HCT116 (cell line): ENCODE data around the gene CALN1. TPM values are rescaled to one million over a fixed set of nuclear protein-coding genes. Genes with fewer than 3 reads are reported as not detected.

Experiments used
- ATAC-seq: fragments of 200-7000 bp; cut with Tn5 transposase; 2 replicates; pipeline ENCODE4 v1.9.1; 2020; ENCODE audit warnings: mild to moderate bottlenecking, moderate library complexity
- BruUV-seq: library from RNA; stranded (reverse); fragments of 400-500 nt; replicated peaks from 2 replicates; lab custom pipeline; 2021; lab: Mats Ljungman, UMichigan
- CTCF ChIA-PET: fragments of 300-600 bp; sonication (Branson Sonifier 250); formaldehyde crosslinking; loops from one replicate; lab custom pipeline; 2021; ENCODE audit warnings: antibody characterized with exemption; lab: Charles Lee
- POLR2A ChIA-PET: fragments of 300-600, 350-600 bp; sonication (Branson Sonifier 250); formaldehyde crosslinking; loops from one replicate; lab custom pipeline; 2021; ENCODE audit warnings: antibody characterized with exemption; lab: Charles Lee
- RAD21 ChIA-PET, 2 experiments: fragments of 300-600 bp; sonication (Branson Sonifier 250); formaldehyde crosslinking; loops; one replicate each; lab custom pipeline; 2023; ENCODE audit warnings: low total read pairs in 2 of 2; ENCODE audit not compliant: uncharacterized antibody in 2 of 2, unreplicated experiment in 2 of 2, low non-redundant PET in 1 of 2; lab: Charles Lee
- DNase-seq: peaks from one replicate; pipeline ENCODE4 v3.0.0-alpha.2; 2010; ENCODE audit warnings: low read depth, low spot score
- H2AFZ ChIP-seq: fragments of 200-600 bp; shearing (Covaris generic), sonication (generic); 2 replicates; pipeline ENCODE4 v1.6.1; 2017; ENCODE audit warnings: low read depth, mixed run types, mixed read lengths, antibody characterized with exemption, low read length; ENCODE audit not compliant: poor library complexity, severe bottlenecking
- H3K27ac ChIP-seq: 2 replicates; pipeline ENCODE4 v1.5.1; 2012; ENCODE audit warnings: low read depth, low read length
- H3K27me3 ChIP-seq: fragments of 200-600 bp; sonication (generic); 2 replicates; pipeline ENCODE4 v1.6.1; 2016; ENCODE audit warnings: mixed run types, low read length, mixed read lengths; ENCODE audit not compliant: insufficient read depth
- H3K36me3 ChIP-seq, 2 experiments: fragments of 200-500 bp in 1 of 2; fragments of 200-600 bp in 1 of 2; sonication (Bioruptor generic) in 1 of 2; sonication (generic) in 1 of 2; 2 replicates each; pipeline versions ENCODE4 v1.5.1 to v1.6.1; 2014 to 2016; ENCODE audit warnings: low read length in 2 of 2, inconsistent platforms in 1 of 2, mixed read lengths in 1 of 2, mixed run types in 1 of 2; ENCODE audit not compliant: insufficient read depth in 2 of 2, control insufficient read depth in 1 of 2
- H3K4me1 ChIP-seq, 2 experiments: fragments of 200-600 bp in 1 of 2; sonication (generic) in 1 of 2; 2 replicates each; pipeline versions ENCODE4 v1.5.1 to v1.6.1; 2012 to 2017; ENCODE audit warnings: low read length in 2 of 2, inconsistent platforms in 1 of 2, mild to moderate bottlenecking in 1 of 2, mixed read lengths in 1 of 2, mixed run types in 1 of 2, moderate library complexity in 1 of 2; ENCODE audit not compliant: insufficient read depth in 2 of 2, control insufficient read depth in 1 of 2
- H3K4me2 ChIP-seq: fragments of 200-600 bp; sonication (generic); 2 replicates; pipeline ENCODE4 v1.6.1; 2017; ENCODE audit warnings: mixed run types, low read length, mixed read lengths
- H3K4me3 ChIP-seq, 2 experiments: fragments of 200-600 bp in 1 of 2; sonication (generic) in 1 of 2; replicated peaks in 1 of 2; 2 replicates each; pipeline ENCODE4 v1.5.1; 2011 to 2016; ENCODE audit warnings: low read length in 2 of 2, control low read depth in 1 of 2, low read depth in 1 of 2, mild to moderate bottlenecking in 1 of 2, mixed read lengths in 1 of 2, mixed run types in 1 of 2
- H3K79me2 ChIP-seq: fragments of 200-600 bp; sonication (generic); 2 replicates; pipeline ENCODE4 v1.6.1; 2017; ENCODE audit warnings: mild to moderate bottlenecking, mixed run types, low read length, moderate library complexity, mixed read lengths; ENCODE audit not compliant: insufficient read depth
- H3K9ac ChIP-seq: fragments of 200-600 bp; sonication (generic); 2 replicates; pipeline ENCODE4 v1.6.1; 2016; ENCODE audit warnings: low read length, mixed read lengths
- H3K9me2 ChIP-seq: fragments of 200-600 bp; sonication (generic), shearing (Covaris generic); 2 replicates; pipeline ENCODE4 v1.6.1; 2017; ENCODE audit warnings: mixed run types, mild to moderate bottlenecking, moderate library complexity; ENCODE audit not compliant: insufficient read depth
- H3K9me3 ChIP-seq, 2 experiments: fragments of 200-500 bp in 1 of 2; fragments of 200-600 bp in 1 of 2; sonication (Bioruptor generic) in 1 of 2; sonication (generic) in 1 of 2; 2 replicates each; pipeline ENCODE4 v1.6.1; 2014 to 2017; ENCODE audit warnings: low read length in 2 of 2, mixed read lengths in 2 of 2, inconsistent platforms in 1 of 2, low read depth in 1 of 2, mild to moderate bottlenecking in 1 of 2, mixed run types in 1 of 2, moderate library complexity in 1 of 2; ENCODE audit not compliant: control insufficient read depth in 1 of 2, insufficient read depth in 1 of 2
- H4K20me1 ChIP-seq: fragments of 200-600 bp; sonication (generic), shearing (Covaris generic); 2 replicates; pipeline ENCODE4 v1.6.1; 2017; ENCODE audit warnings: mixed run types, mild to moderate bottlenecking, moderate library complexity; ENCODE audit not compliant: insufficient read depth
- ATF3 ChIP-seq: IDR thresholded peaks from 2 replicates; pipeline ENCODE4 v1.6.1; 2012
- CBX3 ChIP-seq: IDR thresholded peaks from 2 replicates; pipeline ENCODE4 v1.6.1; 2012; ENCODE audit warnings: low read depth
- CTCF ChIP-seq, 3 experiments: fragments of 200-600 bp in 1 of 3; sonication (generic) in 1 of 3; IDR thresholded peaks in 2 of 3; conservative IDR thresholded peaks in 1 of 3; 2 replicates each; pipeline ENCODE4 v1.5.1; 2012 to 2017; ENCODE audit warnings: low read depth in 2 of 3, low read length in 2 of 3, antibody characterized with exemption in 1 of 3, borderline replicate concordance in 1 of 3, control low read depth in 1 of 3, mild to moderate bottlenecking in 1 of 3, mixed read lengths in 1 of 3, mixed run types in 1 of 3, moderate library complexity in 1 of 3; ENCODE audit not compliant: insufficient read depth in 1 of 3
- EGR1 ChIP-seq: IDR thresholded peaks from 2 replicates; pipeline ENCODE4 v1.6.1; 2012; ENCODE audit warnings: low read depth
- ELF1 ChIP-seq: IDR thresholded peaks from 2 replicates; pipeline ENCODE4 v1.6.1; 2012; ENCODE audit warnings: low read depth, borderline replicate concordance
- EZH2 ChIP-seq: fragments of 200-600 bp; sonication (generic); IDR thresholded peaks from 2 replicates; pipeline ENCODE4 v1.6.1; 2017; ENCODE audit warnings: antibody characterized with exemption, mixed run types
- FOSL1 ChIP-seq: IDR thresholded peaks from 2 replicates; pipeline ENCODE4 v1.6.1; 2012; ENCODE audit warnings: low read depth
- MAX ChIP-seq: IDR thresholded peaks from 2 replicates; pipeline ENCODE4 v1.6.1; 2012
- POLR2A ChIP-seq: IDR thresholded peaks from 2 replicates; pipeline ENCODE4 v1.7.0; 2011; ENCODE audit warnings: borderline replicate concordance; ENCODE audit not compliant: insufficient read depth, insufficient read length; ENCODE audit errors: extremely low read depth
- POLR2AphosphoS5 ChIP-seq: IDR thresholded peaks from 2 replicates; pipeline ENCODE4 v1.6.1; 2011; ENCODE audit warnings: mild to moderate bottlenecking, low read depth, low read length, moderate library complexity
- RAD21 ChIP-seq: IDR thresholded peaks from 2 replicates; pipeline ENCODE4 v1.6.1; 2012; ENCODE audit warnings: low read depth, mild to moderate bottlenecking
- SIN3A ChIP-seq: IDR thresholded peaks from 2 replicates; pipeline ENCODE4 v1.6.1; 2012; ENCODE audit warnings: low read depth
- SP1 ChIP-seq: IDR thresholded peaks from 2 replicates; pipeline ENCODE4 v1.6.1; 2012; ENCODE audit warnings: low read depth
- SRF ChIP-seq: IDR thresholded peaks from 2 replicates; pipeline ENCODE4 v1.6.1; 2012; ENCODE audit warnings: low read depth
- YY1 ChIP-seq: IDR thresholded peaks from 2 replicates; pipeline ENCODE4 v1.6.1; 2011; ENCODE audit warnings: low read length, low read depth, moderate library complexity, mild to moderate bottlenecking; ENCODE audit not compliant: insufficient replicate concordance; ENCODE audit errors: extremely low read depth
- ZBTB33 ChIP-seq: IDR thresholded peaks from 2 replicates; pipeline ENCODE4 v1.6.1; 2011; ENCODE audit warnings: mild to moderate bottlenecking, low read length, moderate library complexity; ENCODE audit not compliant: insufficient replicate concordance; ENCODE audit errors: extremely low read depth
- ZFX ChIP-seq: fragments of 450-650 bp; IDR thresholded peaks from 2 replicates; pipeline ENCODE4 v1.6.1; 2017
- ZNF274 ChIP-seq: fragments of 200-500 bp; sonication (Bioruptor generic); IDR thresholded peaks from 2 replicates; pipeline ENCODE4 v1.6.1; 2014; ENCODE audit warnings: mild to moderate bottlenecking, low read depth, low read length, inconsistent platforms
- intact Hi-C: fragments of 100-400 bp; cut with micrococcal nuclease; formaldehyde crosslinking; loops from 2 replicates; pipeline ENCODE4 v1.10.0; 2022
- total RNA-seq: library from RNA; stranded (reverse); gene quantifications from one replicate; pipeline ENCODE4 v1.2.1, GENCODE V29; 2021; ENCODE audit not compliant: unreplicated experiment

CALN1 gene
- total RNA-seq, 1 experiment from 2014 or later: 0.17 TPM

- Histone ChIP-seq H3K36me3 (no peaks in the 10 kb centered on the region), H3K9me2 (no peaks in the 10 kb centered on the region), H3K4me1 (no peaks in the 10 kb centered on the region), H3K9me3 (no peaks in the 10 kb centered on the region), H3K27ac (no peak overlapping the region), H3K9ac (no peak overlapping the region), H3K4me3 (no peak overlapping the region), H4K20me1 (no peaks in the 10 kb centered on the region), H3K27me3 (peaks cover 17% of the 10 kb centered on the region; the same call in 1 of the 2 replicates), H2AFZ (no peak overlapping the region), H3K79me2 (no peaks in the 10 kb centered on the region), H3K4me2 (no peak overlapping the region)
- no TSS peak for BruUV-seq
- ChIA-PET RAD21 (no interaction called here), CTCF (no interaction called here), POLR2A (no interaction called here)
- TF ChIP-seq EGR1 (no peak), FOSL1 (no peak), POLR2AphosphoS5 (no peak), ELF1 (no peak), EZH2 (no peak), MAX (no peak), YY1 (no peak), SIN3A (no peak), ZFX (no peak), SP1 (no peak), RAD21 (no peak), SRF (no peak), ATF3 (no peak), CBX3 (no peak), POLR2A (no peak), ZBTB33 (no peak), CTCF (IDR thresholded peaks at IDR 0.05 in 2 of 3, conservative IDR thresholded peaks at IDR 0.05 in 1 of 3; ENCODE audit: borderline replicate concordance in 1 of 3, insufficient read depth in 1 of 3, low read depth in 2 of 3, low read length in 2 of 3) (no peak), ZNF274 (no peak)
- no peak for DNase-seq
- intact Hi-C loops: no loop called here
- ATAC-seq: no peak
These were observed 91.1 kb downstream of the CALN1 start for GRCh38 chr7:72321081-72321480.
